Middle frontal gyrus (tissue), 1 donor: ENCODE results near the gene LAMA2.

Source experiments
- DNase-seq: peaks from one replicate; pipeline ENCODE4 v3.0.0-alpha.2; 2015; ENCODE audit warnings: low spot score; ENCODE audit errors: extremely low spot score

The LAMA2 gene

GRCh38 chr6:128914051-128914450, 31.1 kb downstream of the LAMA2 start:
- DNase-seq, result no peak

- no peak for DNase-seq
These were observed 35.9 kb downstream of the LAMA2 start for GRCh38 chr6:128918886-128919285.

GRCh38 chr6:128919412-128920180, 36.7 kb downstream of the LAMA2 start:
- no peak for DNase-seq

GRCh38 chr6:128925765-128926164, 42.8 kb downstream of the LAMA2 start:
- no peak for DNase-seq

- DNase-seq, result no peak
These were observed 46.9 kb downstream of the LAMA2 start for GRCh38 chr6:128929869-128930268.

GRCh38 chr6:128930321-128930720, 47.4 kb downstream of the LAMA2 start:
- DNase-seq, result no peak

GRCh38 chr6:128932061-128932460, 49.1 kb downstream of the LAMA2 start:
- no peak for DNase-seq

GRCh38 chr6:128950864-128951263, 67.9 kb downstream of the LAMA2 start:
- DNase-seq, result no peak

GRCh38 chr6:128952902-128953301, 70.0 kb downstream of the LAMA2 start:
- no peak for DNase-seq

- no peak for DNase-seq
These were observed 71.5 kb downstream of the LAMA2 start for GRCh38 chr6:128954308-128955043.

- DNase-seq, result no peak
These were observed 80.6 kb downstream of the LAMA2 start for GRCh38 chr6:128963561-128963960.

GRCh38 chr6:128964233-128964755, 81.4 kb downstream of the LAMA2 start:
- DNase-seq, result no peak

- DNase-seq, result no peak
These were observed 81.8 kb downstream of the LAMA2 start for GRCh38 chr6:128964771-128965170.

GRCh38 chr6:128966934-128967333, 84.0 kb downstream of the LAMA2 start:
- DNase-seq, result no peak

GRCh38 chr6:128979071-128979470, 96.1 kb downstream of the LAMA2 start:
- no peak for DNase-seq

GRCh38 chr6:128981716-128982115, 98.8 kb downstream of the LAMA2 start:
- no peak for DNase-seq

- DNase-seq, result no peak
These were observed 107.4 kb downstream of the LAMA2 start for GRCh38 chr6:128990360-128990759.

GRCh38 chr6:128990915-128991314, 108.0 kb downstream of the LAMA2 start:
- DNase-seq, result no peak

- DNase-seq, result no peak
These were observed 110.2 kb downstream of the LAMA2 start for GRCh38 chr6:128993166-128993565.

GRCh38 chr6:128997880-128998279, 114.9 kb downstream of the LAMA2 start:
- DNase-seq, result no peak

- no peak for DNase-seq
These were observed 124.0 kb downstream of the LAMA2 start for GRCh38 chr6:129006724-129007514.
